ENCODE data around the gene RAPGEF2.

GRCh38 chr4:159155119-159155518, 52.2 kb downstream of the RAPGEF2 start:
- TF ChIP-seq CTCF (conservative IDR thresholded peaks at IDR 0.05; ENCODE audit: low read depth, low read length): no peak
- no peak for TF ChIP-seq EZH2 (IDR thresholded peaks at IDR 0.05; ENCODE audit: low read length, unreplicated experiment)
